GM18951 (cell line): ENCODE results near the gene SCTR.

Experiments used
- POLR2A ChIP-seq: IDR thresholded peaks from 4 replicates; pipeline ENCODE4 v1.6.1; 2011; ENCODE audit warnings: mild to moderate bottlenecking; ENCODE audit not compliant: insufficient read length, insufficient read depth; ENCODE audit errors: extremely low read depth
- in situ Hi-C: fragments of 300-500 bp; cut with MboI; formaldehyde crosslinking; loops from one replicate; pipeline ENCODE4 v1.12.0; 2022; ENCODE audit warnings: low sequenced_read_pairs, mixed read lengths, inconsistent platforms; ENCODE audit not compliant: unreplicated experiment

Gene SCTR

DNA sequence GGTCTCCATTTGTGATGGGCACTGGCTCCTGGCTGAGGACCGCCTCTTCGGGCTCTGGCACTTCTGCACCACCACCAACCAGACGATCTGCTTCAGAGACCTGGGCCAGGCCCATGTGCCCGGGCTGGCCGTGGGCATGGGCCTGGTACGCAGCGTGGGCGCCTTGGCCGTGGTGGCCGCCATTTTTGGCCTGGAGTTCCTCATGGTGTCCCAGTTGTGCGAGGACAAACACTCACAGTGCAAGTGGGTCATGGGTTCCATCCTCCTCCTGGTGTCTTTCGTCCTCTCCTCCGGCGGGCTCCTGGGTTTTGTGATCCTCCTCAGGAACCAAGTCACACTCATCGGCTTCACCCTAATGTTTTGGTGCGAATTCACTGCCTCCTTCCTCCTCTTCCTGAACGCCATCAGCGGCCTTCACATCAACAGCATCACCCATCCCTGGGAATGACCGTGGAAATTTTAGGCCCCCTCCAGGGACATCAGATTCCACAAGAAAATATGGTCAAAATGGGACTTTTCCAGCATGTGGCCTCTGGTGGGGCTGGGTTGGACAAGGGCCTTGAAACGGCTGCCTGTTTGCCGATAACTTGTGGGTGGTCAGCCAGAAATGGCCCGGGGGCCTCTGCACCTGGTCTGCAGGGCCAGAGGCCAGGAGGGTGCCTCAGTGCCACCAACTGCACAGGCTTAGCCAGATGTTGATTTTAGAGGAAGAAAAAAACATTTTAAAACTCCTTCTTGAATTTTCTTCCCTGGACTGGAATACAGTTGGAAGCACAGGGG, 87.1 kb downstream of the SCTR start:
- in situ Hi-C loops, result no loop called here
- no peak for TF ChIP-seq POLR2A

DNA sequence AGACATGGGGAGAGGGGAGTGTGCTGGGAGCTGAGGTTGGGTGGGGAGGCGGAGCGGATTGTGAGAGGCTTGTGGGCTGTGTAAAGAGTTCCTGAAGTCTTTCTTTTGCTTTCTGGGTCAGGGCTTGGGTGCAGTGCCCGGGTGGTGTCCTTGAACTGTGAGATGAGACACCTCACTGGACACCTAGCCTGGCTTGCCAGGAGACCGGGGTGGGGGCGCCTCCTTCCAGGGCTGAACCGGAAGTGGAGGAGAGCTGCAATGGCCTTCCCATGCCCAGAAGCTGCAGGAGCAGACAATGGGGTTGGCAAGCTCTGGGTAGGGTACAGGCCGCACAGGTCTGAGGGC, 88.4 kb downstream of the SCTR start:
- TF ChIP-seq POLR2A, result no peak
- in situ Hi-C loops, result no loop called here

DNA sequence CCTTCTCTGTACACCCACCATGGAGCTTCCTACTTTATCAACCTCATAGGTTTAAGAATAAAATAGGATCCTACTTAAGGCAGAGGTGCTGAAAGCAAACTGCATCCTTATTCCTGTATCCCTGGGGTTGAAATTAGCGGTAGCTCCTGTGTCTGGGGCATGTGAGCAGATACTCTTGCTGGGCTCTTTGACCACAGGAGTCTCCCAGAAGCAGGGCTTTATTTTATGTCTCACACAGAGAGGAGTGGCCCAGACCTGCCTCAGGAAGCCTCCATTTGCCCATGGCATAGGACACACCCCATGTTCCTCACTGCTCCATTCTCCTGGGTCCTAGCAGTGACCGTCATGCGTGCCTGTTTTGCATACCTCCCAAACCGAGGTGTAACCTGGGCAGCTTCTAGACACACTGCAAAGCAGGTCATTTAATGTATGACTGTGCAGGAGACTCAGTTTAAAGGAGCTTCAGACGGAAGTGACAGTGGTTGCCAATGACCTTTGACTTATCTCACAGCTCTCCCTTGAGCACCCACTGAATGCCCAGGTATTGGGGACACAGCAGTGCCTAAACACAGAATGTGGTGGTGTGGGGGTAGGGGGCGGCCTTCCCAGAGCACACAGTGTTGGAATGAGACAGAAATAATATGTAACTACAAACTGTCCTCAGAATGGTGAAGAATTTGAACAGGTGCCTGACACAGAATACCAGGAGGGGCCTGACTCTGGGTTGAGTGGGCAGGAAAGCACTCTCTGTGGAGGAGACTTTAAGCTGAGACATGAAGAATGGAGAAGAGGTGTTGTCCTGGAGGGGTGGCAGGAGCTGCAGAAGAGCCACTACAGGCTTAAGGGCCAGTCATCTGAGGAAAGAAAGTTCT, 89.0 kb downstream of the SCTR start:
- in situ Hi-C loops, result no loop called here
- no peak for TF ChIP-seq POLR2A

DNA sequence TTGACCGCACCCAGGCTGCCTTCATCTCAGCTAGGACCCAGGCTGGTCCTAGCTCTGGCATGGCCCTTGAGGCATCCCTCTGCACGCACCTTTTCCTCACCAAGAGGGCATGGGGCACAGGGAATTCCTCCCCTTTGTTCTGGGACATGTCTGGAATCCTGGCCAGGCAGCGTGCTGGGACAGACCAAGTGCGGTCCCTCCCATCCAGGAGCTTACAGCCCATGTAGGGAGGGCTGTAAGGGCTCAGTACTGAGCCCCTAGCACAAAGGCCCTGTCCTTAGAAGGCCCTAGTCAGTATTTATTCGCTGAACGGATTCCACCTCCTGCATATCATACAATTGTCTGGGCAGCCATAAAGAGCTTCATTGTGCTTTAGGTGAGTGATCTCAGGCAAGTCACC, 89.6 kb downstream of the SCTR start:
- no peak for TF ChIP-seq POLR2A
- in situ Hi-C loops, result no loop called here

DNA sequence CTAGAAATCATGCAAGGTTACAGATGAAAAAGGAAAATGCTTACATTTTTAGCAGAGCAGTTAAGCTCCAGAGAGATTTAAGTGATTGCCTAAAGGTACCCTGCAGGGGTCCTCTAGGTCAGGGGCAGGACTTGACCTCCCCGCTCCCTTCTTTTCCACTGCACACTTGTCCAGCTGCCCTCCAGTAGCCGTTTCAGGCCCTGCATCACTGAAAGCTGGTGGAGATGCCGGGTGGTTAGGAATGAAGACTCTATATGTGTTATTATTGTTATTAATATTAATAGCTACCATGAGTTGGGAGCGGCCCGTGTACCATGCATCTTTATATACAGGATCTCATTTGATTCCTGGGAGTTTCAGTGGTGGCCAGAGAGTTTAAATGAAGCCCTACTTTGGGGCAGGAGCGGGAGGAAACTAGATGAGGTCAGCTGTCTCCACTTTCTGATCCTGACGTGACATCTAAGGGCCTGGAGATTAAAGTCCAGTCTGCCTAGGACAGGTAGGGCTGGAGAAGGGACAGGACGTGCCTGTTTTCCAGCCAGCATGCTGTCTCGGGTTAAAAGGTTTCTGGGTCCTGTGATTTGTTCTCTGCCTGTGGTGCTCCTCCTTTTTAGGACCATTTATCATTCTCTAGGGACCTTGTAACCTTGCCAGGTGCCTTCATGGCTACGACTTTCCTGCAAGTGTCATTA, 90.5 kb downstream of the SCTR start:
- TF ChIP-seq POLR2A, result no peak
- in situ Hi-C loops, result no loop called here

DNA sequence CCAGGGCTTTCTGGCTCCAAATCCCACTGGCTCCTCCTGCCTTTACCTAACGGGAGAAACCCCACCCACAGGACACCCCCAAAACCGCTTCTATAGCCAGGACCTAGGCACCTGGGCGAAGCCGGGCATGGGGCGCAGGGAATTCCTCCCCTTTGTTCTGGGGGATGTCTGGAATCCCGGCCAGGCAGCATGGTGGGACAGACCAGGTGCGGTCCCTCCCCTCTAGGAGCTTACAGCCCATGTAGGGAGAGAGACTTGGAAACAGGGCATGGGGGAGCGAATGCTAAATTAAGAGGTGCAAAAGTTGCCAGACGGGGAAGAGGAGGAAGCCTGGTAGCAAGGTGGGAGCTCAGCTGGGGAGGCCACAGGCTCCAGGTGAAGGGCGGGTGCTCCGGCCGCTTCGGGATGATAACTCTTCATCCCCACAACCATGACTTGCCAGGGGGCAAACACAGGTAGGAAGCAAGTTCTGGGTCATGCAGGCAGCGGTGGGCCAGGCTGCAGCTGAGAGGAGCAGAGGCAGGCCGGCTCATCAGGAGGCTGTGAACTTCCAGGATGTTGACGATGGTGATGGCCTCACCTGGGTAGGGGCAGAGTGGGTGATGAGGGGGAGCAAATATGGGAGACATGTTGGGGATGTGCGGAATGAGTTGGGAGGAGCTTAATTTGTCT, 91.3 kb downstream of the SCTR start:
- no peak for TF ChIP-seq POLR2A
- in situ Hi-C loops, result no loop called here

DNA sequence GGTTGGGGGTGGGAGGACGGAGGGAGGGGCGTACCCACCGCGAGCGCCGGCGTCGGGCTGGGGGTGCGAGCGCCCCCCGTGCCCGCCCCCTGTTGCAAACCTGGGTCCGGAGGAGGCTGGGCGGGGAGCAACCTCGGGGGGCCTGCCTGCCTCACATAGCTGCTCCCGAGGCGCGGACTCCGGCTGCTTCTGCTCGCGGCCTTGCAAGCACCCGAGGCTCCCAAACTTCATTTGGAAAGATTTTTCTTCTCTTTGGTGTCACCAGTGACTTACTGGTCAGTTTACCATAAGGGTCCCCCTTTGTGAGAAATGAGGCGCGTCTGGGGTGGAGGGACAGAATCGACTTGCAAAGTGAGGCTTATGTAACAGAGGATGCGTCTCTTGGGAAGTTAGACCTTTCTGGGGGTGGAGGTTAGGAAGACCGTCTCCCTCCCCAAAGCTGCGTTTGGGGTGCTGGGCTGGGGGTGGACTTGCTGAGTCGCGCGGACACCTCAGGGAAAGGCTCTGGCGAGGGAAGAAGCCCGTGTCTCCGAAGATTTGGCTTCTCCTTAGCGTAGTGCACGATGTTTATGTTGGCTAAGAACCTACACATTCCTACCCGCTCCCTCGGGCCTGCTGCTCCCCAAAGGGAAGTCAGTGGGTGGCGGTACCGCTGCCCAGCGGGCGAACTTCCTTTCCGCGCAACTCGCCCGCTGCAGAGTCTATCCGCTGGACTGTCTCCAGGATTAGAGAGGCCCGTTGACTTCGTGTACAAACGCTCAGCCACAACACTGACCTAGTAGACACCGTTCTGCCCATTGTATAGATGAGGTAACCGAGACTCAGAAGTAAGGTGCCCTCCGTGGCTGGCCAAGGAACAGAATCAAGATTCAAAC, 92.1 kb downstream of the SCTR start:
- TF ChIP-seq POLR2A, result no peak
- in situ Hi-C loops, result no loop called here

DNA sequence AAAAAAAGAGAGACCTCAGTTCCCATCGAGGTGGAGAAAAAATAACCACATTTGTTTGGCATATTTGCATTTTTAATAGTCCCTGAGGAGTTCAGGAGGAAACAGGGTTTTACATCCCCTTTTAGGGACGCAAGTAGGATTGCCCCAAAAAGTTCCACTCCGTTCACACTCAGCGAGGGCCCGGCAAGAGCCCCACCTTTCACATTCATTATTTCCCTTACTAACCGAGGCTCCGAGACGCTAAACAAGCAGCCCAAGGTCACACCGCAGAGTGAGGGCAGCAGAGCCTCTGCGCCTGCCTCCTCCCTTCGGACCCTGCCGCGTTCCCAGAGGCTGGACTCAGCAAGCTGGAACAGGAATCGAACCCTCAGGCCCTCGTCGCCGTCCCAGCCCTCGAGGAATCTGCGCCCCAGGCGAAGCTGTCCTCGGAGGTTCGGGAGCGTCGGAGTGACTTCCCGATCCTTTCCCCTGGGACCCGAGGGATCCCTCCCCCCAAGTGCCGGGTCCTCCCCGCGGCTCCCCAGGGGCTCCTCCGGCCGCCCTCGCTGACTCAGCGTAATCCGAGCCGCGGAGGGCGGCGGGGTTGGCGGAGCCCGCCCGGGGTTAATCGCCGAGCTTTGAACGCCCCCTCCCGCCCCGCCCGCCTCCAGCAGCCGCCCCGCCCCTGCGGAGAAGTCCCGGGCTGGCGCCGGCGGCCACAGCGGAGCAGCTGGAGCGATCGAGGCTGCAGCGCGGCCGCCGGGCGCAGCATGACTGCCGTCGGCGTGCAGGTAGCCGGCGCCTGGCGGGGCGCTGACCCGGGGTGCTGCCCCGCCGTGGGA, 92.9 kb downstream of the SCTR start, which contains the start of gene TMEM37:
TMEM37 (plus strand) TSS at position 700 of the 821 bp plus-strand sequence; CDS start at position 750, 50 bp downstream.
- in situ Hi-C loops, result no loop called here
- peak; percentile 24 for TF ChIP-seq POLR2A

DNA sequence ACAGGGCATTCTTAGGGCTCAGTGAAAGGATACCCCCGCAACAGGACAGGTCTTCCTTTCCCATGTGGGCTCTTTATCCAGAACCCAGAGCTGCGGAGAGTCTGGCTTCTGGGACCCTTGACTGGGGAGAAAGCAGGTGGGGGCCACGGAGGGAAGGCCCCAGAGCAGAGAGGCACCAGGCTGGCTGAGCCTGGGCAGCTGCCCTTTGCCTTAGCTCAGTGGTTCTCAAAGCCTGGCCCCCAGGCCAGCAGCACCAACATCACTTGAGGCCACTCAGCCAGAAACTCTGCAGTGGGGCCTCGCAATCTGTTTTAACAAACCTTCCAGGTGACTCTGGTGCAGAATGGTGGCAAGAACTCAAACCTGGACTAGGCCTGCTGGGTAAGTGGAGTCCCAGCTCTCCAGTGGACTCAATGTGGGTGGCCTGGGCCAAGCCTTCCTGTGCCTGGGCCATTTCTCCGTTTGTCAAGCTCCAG, 94.2 kb downstream of the SCTR start:
- in situ Hi-C loops, result no loop called here
- TF ChIP-seq POLR2A, result no peak

DNA sequence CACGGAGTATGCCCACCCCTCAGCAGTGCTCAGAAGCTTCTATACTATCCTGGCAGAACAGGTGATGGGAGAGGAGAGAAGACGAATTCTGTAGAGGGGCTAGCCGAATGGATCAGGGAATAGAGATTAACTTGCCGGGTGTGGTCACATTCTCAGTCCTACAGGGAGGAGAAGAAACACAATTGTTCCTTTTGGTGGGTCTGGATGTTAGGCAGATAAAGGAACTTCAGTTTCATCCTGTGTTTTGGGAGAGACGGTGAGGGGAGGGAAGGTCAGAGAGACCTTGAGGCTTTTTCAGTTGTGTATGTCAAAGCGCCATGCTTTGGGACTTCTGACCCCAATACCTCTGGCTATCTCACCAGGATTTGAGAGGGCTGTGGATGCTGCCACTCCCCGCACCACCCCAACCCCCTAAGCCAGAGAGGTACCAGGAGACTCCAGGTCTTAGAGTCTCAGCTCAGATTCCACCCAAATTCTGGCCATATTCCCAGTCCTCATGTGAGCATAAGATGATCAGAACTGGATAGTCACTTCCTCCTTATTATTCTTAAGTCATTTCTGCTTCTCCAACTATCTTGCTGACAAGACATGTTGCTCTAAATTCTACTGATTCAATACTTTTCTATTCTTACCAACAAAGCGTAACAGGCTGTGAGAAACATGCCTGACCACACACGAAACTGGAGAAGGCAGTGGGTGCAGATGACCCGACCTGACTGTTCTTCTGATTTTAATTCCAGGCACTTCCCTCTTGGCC, 94.9 kb downstream of the SCTR start:
- in situ Hi-C loops, result no loop called here
- TF ChIP-seq POLR2A, result no peak
